ENCODE measurements around the gene RRN3. TPM values are rescaled to one million over a fixed set of nuclear protein-coding genes. Genes with fewer than 3 reads are reported as not detected.
"Not testable (repeated sequence)": the region's sequence is repeated elsewhere in the genome, so short reads cannot be mapped to it uniquely, and the experiment has no call there.

RRN3 gene
- total RNA-seq, 1 experiment from 2014 or later = 29.9 TPM

- Histone ChIP-seq H3K4me1 (ENCODE audit: insufficient read depth, low read length) (no peaks in the 10 kb centered on the region), H3K36me3 (ENCODE audit: low read depth, low read length) (no peaks in the 10 kb centered on the region; the same call in 1 of the 2 replicates), H3K9me2 (replicated peaks; ENCODE audit: low read length) (no peaks in the 10 kb centered on the region), H3K9me3 (ENCODE audit: low read length) (no peaks in the 10 kb centered on the region), H3K9ac (ENCODE audit: low read length) (no peak overlapping the region), H3K27me3 (ENCODE audit: low read length) (no peaks in the 10 kb centered on the region), H3K4me3 (ENCODE audit: low read length) (no peak overlapping the region), H3K4me2 (ENCODE audit: low read length) (no peak overlapping the region), H3K79me2 (ENCODE audit: low read length) (peaks cover 9% of the 10 kb centered on the region; the same call in 1 of the 2 replicates), H3F3A (ENCODE audit: low read length, unreplicated experiment) (no peaks in the 10 kb centered on the region), H2AFZ (ENCODE audit: low read length) (no peak overlapping the region), H3K27ac (ENCODE audit: low read length) (no peak overlapping the region), H4K20me1 (ENCODE audit: low read length) (no peaks in the 10 kb centered on the region)
- ATAC-seq (no peak), DNase-seq (no peak)
- BruUV-seq (replicated peaks) = no TSS peak
- CTCF ChIA-PET = no interaction called here
- intact Hi-C loops (cut with micrococcal nuclease) = no loop called here
- POLR2A ChIA-PET (ENCODE audit: unreplicated experiment) = no interaction called here
- no peak for TF ChIP-seq EZH2 (IDR thresholded peaks at IDR 0.05; ENCODE audit: low read length, unreplicated experiment)
- no peak for TF ChIP-seq EZH2phosphoT487 (IDR thresholded peaks at IDR 0.05; ENCODE audit: borderline replicate concordance, low read length)
- TF ChIP-seq CTCF (conservative IDR thresholded peaks at IDR 0.05; ENCODE audit: low read depth, low read length) = no peak
These were observed 44.4 kb downstream of the RRN3 start for GRCh38 chr16:15049581-15050180.

- ChIA-PET CTCF (no interaction called here), POLR2A (ENCODE audit: unreplicated experiment) (no interaction called here)
- intact Hi-C loops (cut with micrococcal nuclease) = no loop called here
- ATAC-seq = no peak
- Histone ChIP-seq H3K4me1 (ENCODE audit: insufficient read depth, low read length) (no peaks in the 10 kb centered on the region), H3K9me2 (replicated peaks; ENCODE audit: low read length) (no peaks in the 10 kb centered on the region), H3K9ac (ENCODE audit: low read length) (no peak overlapping the region), H3F3A (ENCODE audit: low read length, unreplicated experiment) (no peaks in the 10 kb centered on the region), H3K36me3 (ENCODE audit: low read depth, low read length) (no peaks in the 10 kb centered on the region; the same call in 1 of the 2 replicates), H3K27me3 (ENCODE audit: low read length) (no peaks in the 10 kb centered on the region), H3K4me2 (ENCODE audit: low read length) (no peak overlapping the region), H3K27ac (ENCODE audit: low read length) (no peak overlapping the region), H2AFZ (ENCODE audit: low read length) (no peak overlapping the region), H3K79me2 (ENCODE audit: low read length) (no peaks in the 10 kb centered on the region), H4K20me1 (ENCODE audit: low read length) (no peaks in the 10 kb centered on the region), H3K9me3 (ENCODE audit: low read length) (no peaks in the 10 kb centered on the region), H3K4me3 (ENCODE audit: low read length) (no peak overlapping the region)
- no peak for DNase-seq
- BruUV-seq (replicated peaks) = no TSS peak
- TF ChIP-seq CTCF (conservative IDR thresholded peaks at IDR 0.05; ENCODE audit: low read depth, low read length) (no peak), EZH2phosphoT487 (IDR thresholded peaks at IDR 0.05; ENCODE audit: borderline replicate concordance, low read length) (no peak), EZH2 (IDR thresholded peaks at IDR 0.05; ENCODE audit: low read length, unreplicated experiment) (no peak)
These were observed 47.2 kb downstream of the RRN3 start for GRCh38 chr16:15046692-15047376.

- ATAC-seq; intact Hi-C loops (cut with micrococcal nuclease); H3K4me2 ChIP-seq (ENCODE audit: low read length); POLR2A ChIA-PET (ENCODE audit: unreplicated experiment); H3K4me3 ChIP-seq (ENCODE audit: low read length); H3K27ac ChIP-seq (ENCODE audit: low read length); H3K4me1 ChIP-seq (ENCODE audit: insufficient read depth, low read length); CTCF ChIA-PET; H4K20me1 ChIP-seq (ENCODE audit: low read length); H3K79me2 ChIP-seq (ENCODE audit: low read length); DNase-seq; H3K9me3 ChIP-seq (ENCODE audit: low read length); H3K27me3 ChIP-seq (ENCODE audit: low read length); H3K9me2 ChIP-seq (replicated peaks; ENCODE audit: low read length); H3K9ac ChIP-seq (ENCODE audit: low read length); H2AFZ ChIP-seq (ENCODE audit: low read length); H3K36me3 ChIP-seq (ENCODE audit: low read depth, low read length); BruUV-seq (replicated peaks); H3F3A ChIP-seq (ENCODE audit: low read length, unreplicated experiment): not testable (repeated sequence)
These were observed 48.8 kb downstream of the RRN3 start for GRCh38 chr16:15045270-15045669.

All from PC-3 (cell line).